Body of pancreas (tissue), 4 donors: ENCODE data around the gene KRT81. TPM values are rescaled to one million over a fixed set of nuclear protein-coding genes. Genes with fewer than 3 reads are reported as not detected.

Experiments
- ATAC-seq: fragments of 150-250 bp; one replicate; pipeline ENCODE4 v1.9.1; 2016
- DNase-seq, 4 donors: peaks; one replicate each; pipeline ENCODE4 v3.0.0-alpha.2; 2019
- H3K27ac ChIP-seq, 4 donors: fragments of 200-600 bp; sonication (generic); 1 replicate in 3 of 4; 2 replicates in 1 of 4; pipeline versions ENCODE4 v1.5.1 to v1.6.1; 2016 to 2019; ENCODE audit warnings: mild to moderate bottlenecking in 1 of 4, mixed read lengths in 1 of 4, moderate library complexity in 1 of 4
- H3K27me3 ChIP-seq, 2 donors: fragments of 200-600 bp; sonication (generic); one replicate each; pipeline ENCODE4 v1.6.0; 2016; ENCODE audit warnings: mild to moderate bottlenecking in 1 of 2
- H3K36me3 ChIP-seq, 2 donors: fragments of 200-600 bp; sonication (generic); replicated peaks in 1 of 2; 2 replicates each; pipeline ENCODE4 v1.5.1; 2016; ENCODE audit warnings: low read depth in 2 of 2; ENCODE audit not compliant: insufficient read depth in 1 of 2
- H3K4me1 ChIP-seq: fragments of 200-600 bp; sonication (generic); one replicate; pipeline ENCODE4 v1.6.0; 2016
- H3K4me3 ChIP-seq, 2 donors: fragments of 200-600 bp; sonication (generic); 1 replicate in 1 of 2; 2 replicates in 1 of 2; pipeline ENCODE4 v1.5.1; 2016 to 2019
- H3K9me3 ChIP-seq, 3 donors: fragments of 200-600 bp; sonication (generic); 1 replicate in 2 of 3; 2 replicates in 1 of 3; pipeline ENCODE4 v1.5.1; 2016
- POLR2A ChIP-seq, 3 donors: fragments of 450-650 bp; IDR thresholded peaks; one replicate each; pipeline ENCODE4 v1.6.1; 2016; ENCODE audit warnings: antibody characterized with exemption in 3 of 3, mild to moderate bottlenecking in 2 of 3
- WGBS, 2 donors: methylation state at CpG; one replicate each; pipeline ENCODE4 v1.1.5; 2017; 5-methylcytosine and 5-hydroxymethylcytosine counted together
- intact Hi-C: fragments of 100-400 bp; cut with DNase I; formaldehyde crosslinking; loops from one replicate; pipeline ENCODE4 v1.15.1; 2023
- total RNA-seq, 2 donors: library from RNA; depleted of rRNA; stranded (reverse); fragments of >200 nt; gene quantifications; one replicate each; pipeline ENCODE4 v1.1.0, GENCODE V29; 2016
- TF ChIP-seq, protein P1 (sequence below), 7 experiments: fragments of 450-650 bp in 4 of 7; fragments of 200-600 bp in 3 of 7; sonication (generic) in 3 of 7; IDR thresholded peaks; one replicate each; pipeline ENCODE4 v1.5.1; 2016 to 2019; ENCODE audit warnings: antibody characterized with exemption in 7 of 7

The KRT81 gene
- total RNA-seq, 2 donors from 2014 or later, result not detected

DNA sequence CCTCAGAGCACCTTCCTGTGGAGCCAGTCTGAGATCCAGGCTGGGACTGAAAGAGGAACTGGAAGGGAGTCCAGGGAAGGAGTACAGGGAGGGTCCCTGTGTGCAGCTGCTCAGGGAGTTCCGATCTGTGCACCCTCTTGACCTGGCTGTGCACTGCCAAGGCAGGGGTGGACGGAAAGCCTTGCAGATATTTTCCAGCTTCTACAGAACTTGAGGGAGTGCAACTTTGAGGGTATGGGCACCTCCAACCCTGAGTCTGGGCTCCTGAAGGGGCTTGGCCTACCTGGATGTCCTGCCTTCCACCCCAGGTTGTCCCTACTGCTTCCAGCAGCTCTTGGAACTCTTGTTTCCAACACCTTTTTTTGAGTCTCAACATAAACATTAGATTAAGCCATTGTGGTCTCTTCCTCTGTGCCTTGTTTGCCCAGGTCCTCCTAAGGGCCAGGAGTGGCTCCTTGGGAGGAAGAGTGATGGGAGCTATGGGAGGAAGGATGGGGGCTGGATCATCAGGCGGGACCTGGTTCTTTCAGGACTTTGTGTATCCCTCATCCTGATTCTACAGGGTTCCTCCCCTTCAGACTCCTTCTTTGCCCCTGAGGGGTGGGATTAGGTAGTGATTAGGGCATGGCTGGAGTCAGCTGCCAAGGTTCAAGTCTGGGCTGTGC, 54.8 kb downstream of the KRT81 start:
- intact Hi-C loops, result no loop called here
- Histone ChIP-seq H3K27ac (peak overlapping the region in 3 of 4 donors; percentile 52 to 79 (median 59)), H3K27me3 (no peaks in the 10 kb centered on the region), H3K4me3 (no peak overlapping the region), H3K9me3 (no peaks in the 10 kb centered on the region), H3K4me1 (peaks cover 71% of the 10 kb centered on the region), H3K36me3 (no peaks in the 10 kb centered on the region)
- 68 to 88% methylated on average over 3 of the region's 3 CpGs for WGBS, 2 donors
- no peak for DNase-seq
- no peak for TF ChIP-seq POLR2A (IDR thresholded peaks at IDR 0.05)
- TF ChIP-seq, protein P1, sequence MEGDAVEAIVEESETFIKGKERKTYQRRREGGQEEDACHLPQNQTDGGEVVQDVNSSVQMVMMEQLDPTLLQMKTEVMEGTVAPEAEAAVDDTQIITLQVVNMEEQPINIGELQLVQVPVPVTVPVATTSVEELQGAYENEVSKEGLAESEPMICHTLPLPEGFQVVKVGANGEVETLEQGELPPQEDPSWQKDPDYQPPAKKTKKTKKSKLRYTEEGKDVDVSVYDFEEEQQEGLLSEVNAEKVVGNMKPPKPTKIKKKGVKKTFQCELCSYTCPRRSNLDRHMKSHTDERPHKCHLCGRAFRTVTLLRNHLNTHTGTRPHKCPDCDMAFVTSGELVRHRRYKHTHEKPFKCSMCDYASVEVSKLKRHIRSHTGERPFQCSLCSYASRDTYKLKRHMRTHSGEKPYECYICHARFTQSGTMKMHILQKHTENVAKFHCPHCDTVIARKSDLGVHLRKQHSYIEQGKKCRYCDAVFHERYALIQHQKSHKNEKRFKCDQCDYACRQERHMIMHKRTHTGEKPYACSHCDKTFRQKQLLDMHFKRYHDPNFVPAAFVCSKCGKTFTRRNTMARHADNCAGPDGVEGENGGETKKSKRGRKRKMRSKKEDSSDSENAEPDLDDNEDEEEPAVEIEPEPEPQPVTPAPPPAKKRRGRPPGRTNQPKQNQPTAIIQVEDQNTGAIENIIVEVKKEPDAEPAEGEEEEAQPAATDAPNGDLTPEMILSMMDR (IDR thresholded peaks at IDR 0.05), result no peak
- no peak for ATAC-seq

Other genes with a start within 250 kb of the KRT81 start
- 100 to 1,000 TPM in 1 of 2 donors, 10 to 100 TPM in 1; 36.6 to 253 TPM for gene NR4A1, start 240.1 kb downstream of the KRT81 start, total RNA-seq
- 10 to 100 TPM; 25.7 to 25.9 TPM for gene ATG101, start 221.6 kb downstream of the KRT81 start, total RNA-seq
- gene SMIM41, start 211.8 kb downstream of the KRT81 start, total RNA-seq, result under 1 TPM; 0.26 to 0.66 TPM
- 10 to 100 TPM; 10.2 to 11.9 TPM for gene KRT80, start 99.5 kb downstream of the KRT81 start, total RNA-seq
- gene KRT7, start 58.3 kb downstream of the KRT81 start, total RNA-seq, result 100 to 1,000 TPM in 1 of 2 donors, 10 to 100 TPM in 1; 69.2 to 196 TPM
- 1 to 10 TPM; 1.8 to 8.6 TPM for gene KRT86, start 16.9 kb downstream of the KRT81 start, total RNA-seq
- gene KRT83, start 29.9 kb upstream of the KRT81 start, total RNA-seq, result not detected
- gene KRT85, start 75.9 kb upstream of the KRT81 start, total RNA-seq, result not detected
- not detected for gene KRT84, start 94.1 kb upstream of the KRT81 start, total RNA-seq
- gene KRT82, start 114.8 kb upstream of the KRT81 start, total RNA-seq, result not detected
- not detected for gene KRT75, start 142.8 kb upstream of the KRT81 start, total RNA-seq
- gene KRT6B, start 160.6 kb upstream of the KRT81 start, total RNA-seq, result not detected
- gene KRT6C, start 182.3 kb upstream of the KRT81 start, total RNA-seq, result not detected
- gene KRT6A, start 201.7 kb upstream of the KRT81 start, total RNA-seq, result not detected
- 1 to 10 TPM in 1 of 2 donors, under 1 TPM in 1; 0.52 to 2.0 TPM for gene KRT5, start 228.9 kb upstream of the KRT81 start, total RNA-seq